HEK293 (cell line): Measurements from ENCODE around the gene LRRC15.

Experiments
- CTCF ChIA-PET: fragments of 350-600 bp; formaldehyde crosslinking; extraction: SDS; loops from one replicate; lab custom pipeline; 2021; ENCODE audit warnings: antibody characterized with exemption; lab: Yijun Ruan, JAX
- POLR2A ChIA-PET: fragments of 300-600 bp; formaldehyde crosslinking; extraction: SDS; loops from one replicate; lab custom pipeline; 2020; ENCODE audit warnings: antibody characterized with exemption, inconsistent platforms; lab: Yijun Ruan, JAX
- H3K27ac ChIP-seq: fragments of 200-500 bp; sonication (Bioruptor generic); 2 replicates; pipeline ENCODE4 v1.5.1; 2014; ENCODE audit warnings: low read depth, low read length, control low read depth, inconsistent platforms; ENCODE audit errors: extremely low read depth
- H3K36me3 ChIP-seq, 2 experiments: fragments of 200-500 bp in 1 of 2; sonication (Bioruptor generic) in 1 of 2; 1 replicate in 1 of 2; 2 replicates in 1 of 2; pipeline ENCODE4 v1.5.1; 2014 to 2017; ENCODE audit warnings: inconsistent platforms in 2 of 2, low read length in 2 of 2; ENCODE audit not compliant: control insufficient read depth in 2 of 2, insufficient read depth in 1 of 2
- H3K4me1 ChIP-seq: fragments of 200-500 bp; sonication (Bioruptor generic); 2 replicates; pipeline ENCODE4 v1.5.1; 2014; ENCODE audit warnings: mild to moderate bottlenecking, low read length, inconsistent platforms; ENCODE audit not compliant: control insufficient read depth, insufficient read depth
- H3K4me3 ChIP-seq: 2 replicates; pipeline ENCODE4 v1.5.1; 2011; ENCODE audit warnings: low read depth, mild to moderate bottlenecking, control low read depth, low read length, moderate library complexity
- H3K9me3 ChIP-seq: fragments of 200-500 bp; sonication (Bioruptor generic); 2 replicates; pipeline ENCODE4 v1.5.1; 2014; ENCODE audit warnings: low read depth, low read length, inconsistent platforms; ENCODE audit not compliant: control insufficient read depth, insufficient read depth
- GLI4 ChIP-seq: fragments of 450-650 bp; formaldehyde crosslinking; IDR thresholded peaks from 2 replicates; pipeline ENCODE4 v1.5.1; 2016; ENCODE audit warnings: missing biosample characterization, missing genetic modification characterization
- KLF16 ChIP-seq: fragments of 450-650 bp; formaldehyde crosslinking; IDR thresholded peaks from 2 replicates; pipeline ENCODE4 v1.5.1; 2017; ENCODE audit warnings: missing biosample characterization, missing genetic modification characterization
- ZBTB20 ChIP-seq: fragments of 450-650 bp; formaldehyde crosslinking; IDR thresholded peaks from 2 replicates; pipeline ENCODE4 v1.5.1; 2016; ENCODE audit warnings: missing biosample characterization, missing genetic modification characterization
- ZBTB8A ChIP-seq: fragments of 450-650 bp; formaldehyde crosslinking; IDR thresholded peaks from 2 replicates; pipeline ENCODE4 v1.5.1; 2016; ENCODE audit warnings: missing biosample characterization, missing genetic modification characterization
- ZNF324 ChIP-seq: fragments of 450-650 bp; formaldehyde crosslinking; IDR thresholded peaks from 2 replicates; pipeline ENCODE4 v1.5.1; 2016; ENCODE audit warnings: missing biosample characterization, missing genetic modification characterization
- ZNF629 ChIP-seq: fragments of 450-650 bp; formaldehyde crosslinking; IDR thresholded peaks from 2 replicates; pipeline ENCODE4 v1.5.1; 2017; ENCODE audit warnings: missing biosample characterization, missing genetic modification characterization
- ZNF658 ChIP-seq: fragments of 450-650 bp; formaldehyde crosslinking; IDR thresholded peaks from 2 replicates; pipeline ENCODE4; 2016; ENCODE audit warnings: missing biosample characterization, missing genetic modification characterization
- ZNF692 ChIP-seq: fragments of 450-650 bp; formaldehyde crosslinking; IDR thresholded peaks from 2 replicates; pipeline ENCODE4 v1.5.1; 2016; ENCODE audit warnings: missing biosample characterization, missing genetic modification characterization
- ZNF704 ChIP-seq: fragments of 450-650 bp; formaldehyde crosslinking; IDR thresholded peaks from 2 replicates; pipeline ENCODE4 v1.5.1; 2016; ENCODE audit warnings: missing biosample characterization, missing genetic modification characterization
- ZNF707 ChIP-seq: fragments of 450-650 bp; formaldehyde crosslinking; IDR thresholded peaks from 2 replicates; pipeline ENCODE4 v1.5.1; 2016; ENCODE audit warnings: missing biosample characterization, missing genetic modification characterization
- ZNF76 ChIP-seq: fragments of 450-650 bp; formaldehyde crosslinking; IDR thresholded peaks from 2 replicates; pipeline ENCODE4; 2016; ENCODE audit warnings: low read depth, missing biosample characterization, missing genetic modification characterization, borderline replicate concordance
- ZNF791 ChIP-seq: fragments of 450-650 bp; formaldehyde crosslinking; IDR thresholded peaks from 2 replicates; pipeline ENCODE4 v1.5.1; 2016; ENCODE audit warnings: missing biosample characterization, missing genetic modification characterization
- ZSCAN23 ChIP-seq: fragments of 450-650 bp; formaldehyde crosslinking; IDR thresholded peaks from 2 replicates; pipeline ENCODE4 v1.5.1; 2016; ENCODE audit warnings: missing biosample characterization, missing genetic modification characterization

The LRRC15 gene

GRCh38 chr3:194305356-194306108 is 64.0 kb downstream of the LRRC15 start:
- no peak for TF ChIP-seq ZNF76 (tag by site-specific recombination)
- no peak for TF ChIP-seq KLF16 (tag by site-specific recombination)
- no peak for TF ChIP-seq ZNF324 (tag by site-specific recombination)
- no peak for TF ChIP-seq GLI4 (tag by site-specific recombination)
- TF ChIP-seq ZBTB8A (tag by site-specific recombination), result no peak
- no peak for TF ChIP-seq ZNF629 (tag by site-specific recombination)
- TF ChIP-seq ZBTB20 (tag by site-specific recombination), result no peak
- TF ChIP-seq ZSCAN23, result no peak
- TF ChIP-seq ZNF791 (tag by site-specific recombination), result no peak
- no peak for TF ChIP-seq ZNF658 (tag by site-specific recombination)
- TF ChIP-seq ZNF692 (tag by site-specific recombination), result no peak
- no peak for TF ChIP-seq ZNF704
- no peak for TF ChIP-seq ZNF707
- Histone ChIP-seq H3K27ac (no peak overlapping the region), H3K9me3 (no peaks in the 10 kb centered on the region), H3K36me3 (no peaks in the 10 kb centered on the region), H3K4me3 (no peak overlapping the region), H3K4me1 (peaks cover 3% of the 10 kb centered on the region)
- ChIA-PET CTCF (interaction anchor here (0.9 to 1.1 kb wide), 2 partner anchors 8 to 10 kb away, joined by 4 to 5 read pairs; no protein-coding TSS in a partner anchor), POLR2A (no interaction called here)
